K562 (cell line): ENCODE data around the gene CTPS2. TPM values are rescaled to one million over a fixed set of nuclear protein-coding genes. Genes with fewer than 3 reads are reported as not detected.

Experiments
- ATAC-seq: fragments of 200-7000 bp; cut with Tn5 transposase; 3 replicates; pipeline ENCODE4 v1.9.1; 2020; ENCODE audit warnings: moderate library complexity
- BruUV-seq: library from RNA; stranded (reverse); fragments of 400-500 nt; replicated peaks from 2 replicates; lab custom pipeline; 2021; lab: Mats Ljungman, UMichigan
- CTCF ChIA-PET: fragments of 300-600 bp; formaldehyde crosslinking; extraction: SDS; loops from one replicate; lab custom pipeline; 2021; ENCODE audit warnings: low intra/inter-chr PET ratio; lab: Yijun Ruan, JAX
- POLR2A ChIA-PET: fragments of 300-600, 350-650 bp; sonication (Branson Sonifier 250); formaldehyde crosslinking; extraction: SDS; loops from one replicate; lab custom pipeline; 2021; ENCODE audit warnings: antibody characterized with exemption, inconsistent platforms; lab: Yijun Ruan, JAX
- DNase-seq, 4 experiments: peaks; one replicate each; pipeline versions ENCODE4 v3.0.0 to v3.0.0-alpha.2; 2011 to 2018; ENCODE audit warnings: low spot score in 3 of 4, mixed read lengths in 3 of 4; ENCODE audit errors: extremely low read depth in 1 of 4
- FAIRE-seq: peaks from 2 replicates; lab custom pipeline; 2011; peaks lifted over from hg19 to GRCh38; lab: Jason Lieb, UNC
- H2AFZ ChIP-seq: 2 replicates; pipeline ENCODE4 v1.6.0; 2011; ENCODE audit warnings: low read depth, low read length, control low read depth, inconsistent platforms
- H3K27ac ChIP-seq: fragments of 200-600 bp; 3 replicates; pipeline ENCODE4 v1.8.0; 2011; ENCODE audit warnings: low read depth, mild to moderate bottlenecking, control low read depth, inconsistent platforms, low read length, moderate library complexity, mixed read lengths; ENCODE audit errors: extremely low read depth
- H3K27me3 ChIP-seq, 2 experiments: fragments of 300-600 bp in 1 of 2; 2 replicates in 1 of 2; 3 replicates in 1 of 2; pipeline versions ENCODE4 v1.6.0 to v1.8.0; 2011; ENCODE audit warnings: inconsistent platforms in 2 of 2, low read length in 2 of 2, mild to moderate bottlenecking in 1 of 2, mixed read lengths in 1 of 2, moderate library complexity in 1 of 2; ENCODE audit not compliant: control insufficient read depth in 2 of 2, insufficient read depth in 2 of 2
- H3K36me3 ChIP-seq: fragments of 300-600 bp; 3 replicates; pipeline ENCODE4 v1.8.0; 2011; ENCODE audit warnings: mild to moderate bottlenecking, low read length, inconsistent platforms; ENCODE audit not compliant: control insufficient read depth, insufficient read depth
- H3K4me1 ChIP-seq, 2 experiments: fragments of 200-600 bp in 1 of 2; replicated peaks in 1 of 2; 2 replicates in 1 of 2; 3 replicates in 1 of 2; pipeline versions ENCODE4 v1.5.1 to v1.8.0; 2011; ENCODE audit warnings: inconsistent platforms in 2 of 2, low read length in 2 of 2, mild to moderate bottlenecking in 1 of 2, mixed read lengths in 1 of 2, moderate library complexity in 1 of 2; ENCODE audit not compliant: control insufficient read depth in 2 of 2, insufficient read depth in 2 of 2
- H3K4me2 ChIP-seq: 2 replicates; pipeline ENCODE4 v1.6.1; 2011; ENCODE audit warnings: low read length, control low read depth, inconsistent platforms, mixed read lengths; ENCODE audit not compliant: insufficient read depth
- H3K4me3 ChIP-seq: fragments of 200-600 bp; sonication (generic), shearing (Covaris generic); 2 replicates; pipeline ENCODE4 v1.5.1; 2016; ENCODE audit warnings: control low read depth, inconsistent platforms
- H3K79me2 ChIP-seq: fragments of 200-600 bp; 3 replicates; pipeline ENCODE4 v1.8.0; 2011; ENCODE audit warnings: low read length, inconsistent platforms; ENCODE audit not compliant: control insufficient read depth, insufficient read depth
- H3K9ac ChIP-seq, 2 experiments: 2 replicates each; pipeline versions ENCODE4 v1.6.0 to v1.6.1; 2011; ENCODE audit warnings: low read depth in 2 of 2, low read length in 2 of 2, control low read depth in 1 of 2, inconsistent platforms in 1 of 2, mild to moderate bottlenecking in 1 of 2, mixed read lengths in 1 of 2; ENCODE audit not compliant: insufficient read depth in 1 of 2
- H3K9me1 ChIP-seq: one replicate; pipeline ENCODE4 v1.6.0; 2011; ENCODE audit warnings: inconsistent platforms, mild to moderate bottlenecking, low read length, moderate library complexity; ENCODE audit not compliant: control insufficient read depth, insufficient read depth
- H3K9me3 ChIP-seq: replicated peaks from 2 replicates; pipeline ENCODE4 v1.5.1; 2011; ENCODE audit warnings: low read depth, low read length, inconsistent platforms; ENCODE audit not compliant: control insufficient read depth, insufficient read depth
- H4K20me1 ChIP-seq: replicated peaks from 2 replicates; pipeline ENCODE4 v1.6.1; 2011; ENCODE audit warnings: low read length, inconsistent platforms, mixed read lengths; ENCODE audit not compliant: control insufficient read depth, insufficient read depth
- CLOCK ChIP-seq: fragments of 250-450 bp; sonication (Bioruptor Pico); IDR thresholded peaks from 2 replicates; pipeline ENCODE4 v1.4.0; 2020; ENCODE audit warnings: mild to moderate bottlenecking, moderate library complexity, borderline replicate concordance
- DPF2 ChIP-seq: fragments of 450-650 bp; IDR thresholded peaks from 2 replicates; pipeline ENCODE4 v1.6.1; 2016
- FOXJ2 ChIP-seq: fragments of 200-800 bp; sonication (Bioruptor generic); IDR thresholded peaks from 2 replicates; pipeline ENCODE4 v1.6.1; 2016; ENCODE audit warnings: missing genetic modification characterization, missing compliant biosample characterization
- FOXP1 ChIP-seq: sonication (generic); formaldehyde crosslinking; IDR thresholded peaks from 2 replicates; pipeline ENCODE4 v1.8.0; 2022; ENCODE audit warnings: mild to moderate bottlenecking, missing genetic modification reagents
- KAT8 ChIP-seq: fragments of 450-650 bp; IDR thresholded peaks from 2 replicates; pipeline ENCODE4 v1.6.1; 2016; ENCODE audit warnings: low read depth, mild to moderate bottlenecking
- LEF1 ChIP-seq: fragments of 450-650 bp; IDR thresholded peaks from 2 replicates; pipeline ENCODE4 v1.6.1; 2016; ENCODE audit warnings: mild to moderate bottlenecking
- MYNN ChIP-seq, 2 experiments: sonication (generic); formaldehyde crosslinking in 1 of 2; IDR thresholded peaks; 2 replicates each; pipeline versions ENCODE4 v1.5.0 to v1.6.1; 2016 to 2020; ENCODE audit warnings: antibody characterized with exemption in 1 of 2, missing genetic modification reagents in 1 of 2
- NCOR1 ChIP-seq: fragments of 450-650 bp; IDR thresholded peaks from 2 replicates; pipeline ENCODE4 v1.6.1; 2016; ENCODE audit warnings: mild to moderate bottlenecking, moderate library complexity
- NFYB ChIP-seq: IDR thresholded peaks from 2 replicates; pipeline ENCODE4 v1.6.1; 2011; ENCODE audit warnings: mild to moderate bottlenecking, moderate library complexity; ENCODE audit not compliant: insufficient read length; ENCODE audit errors: extremely low read depth
- PCBP2 ChIP-seq: fragments of 200-400 bp; formaldehyde crosslinking; IDR thresholded peaks from 2 replicates; pipeline ENCODE4 v1.6.1; 2018; ENCODE audit warnings: low read length, low read depth, mild to moderate bottlenecking, moderate library complexity; ENCODE audit not compliant: poor library complexity, severe bottlenecking
- POLR2AphosphoS2 ChIP-seq: IDR thresholded peaks from 2 replicates; pipeline ENCODE4 v1.6.1; 2012; ENCODE audit warnings: low read length, improper control_type of control experiment
- RBM34 ChIP-seq: fragments of 200-400 bp; formaldehyde crosslinking; IDR thresholded peaks from 2 replicates; pipeline ENCODE4 v1.6.1; 2018; ENCODE audit warnings: low read length, borderline replicate concordance; ENCODE audit not compliant: insufficient read depth
- TCF7 ChIP-seq: sonication (generic); IDR thresholded peaks from 2 replicates; pipeline ENCODE4 v1.6.1; 2016; ENCODE audit warnings: antibody characterized with exemption, borderline replicate concordance
- TCFL5 ChIP-seq: fragments of 250-450 bp; sonication (Bioruptor Pico); conservative IDR thresholded peaks from 2 replicates; pipeline ENCODE4 v1.6.1; 2021; ENCODE audit warnings: mild to moderate bottlenecking, moderate library complexity, matching md5 sums
- TEAD4 ChIP-seq, 2 experiments: sonication (generic) in 1 of 2; formaldehyde crosslinking in 1 of 2; IDR thresholded peaks; 2 replicates each; pipeline versions ENCODE4 v1.6.1 to v1.8.0; 2012 to 2022; ENCODE audit warnings: borderline replicate concordance in 1 of 2, inconsistent platforms in 1 of 2, low read length in 1 of 2, mild to moderate bottlenecking in 1 of 2, missing genetic modification reagents in 1 of 2
- ZNF830 ChIP-seq: fragments of 250-450 bp; sonication (Bioruptor Pico); IDR thresholded peaks from 2 replicates; pipeline ENCODE4 v1.5.0; 2021; ENCODE audit warnings: mild to moderate bottlenecking
- WGBS: fragments of 100-300 bp; shearing (Covaris generic); methylation state at CpG from one replicate; pipeline ENCODE4 v1.1.6; 2016; ENCODE audit warnings: low coverage, mixed read lengths; ENCODE audit not compliant: insufficient coverage; ENCODE audit errors: missing lambda C conversion rate; 5-methylcytosine and 5-hydroxymethylcytosine counted together
- in situ Hi-C: fragments of 300-500 bp; cut with MboI; formaldehyde crosslinking; loops from 4 replicates; pipeline ENCODE4 v1.15.0; 2018; ENCODE audit warnings: inconsistent platforms, mixed read lengths
- intact Hi-C: fragments of 100-400 bp; cut with micrococcal nuclease; formaldehyde crosslinking; loops from 2 replicates; pipeline ENCODE4 v1.14.2; 2022
- polyA plus RNA-seq, 8 experiments: library from polyadenylated mRNA; depleted of rRNA in 4 of 8; stranded (reverse) in 5 of 8; unstranded in 3 of 8; fragments of >200 nt; fragmentation: Nextera tagmentation in 2 of 8; fragmentation: Illumina TruSeq in 1 of 8; extraction: Ambion mirVana in 2 of 8; extraction: Trizol in 1 of 8; gene quantifications; 2 replicates each; pipeline versions ENCODE4 v1.2.1 to v1.2.3, GENCODE V29; 2011 to 2014; ENCODE audit warnings: inconsistent platforms in 1 of 8, missing spikeins in 1 of 8
- total RNA-seq, 7 experiments: library from RNA; depleted of rRNA in 6 of 7; stranded (reverse); fragments of >200 nt in 6 of 7; fragmentation: Illumina TruSeq in 2 of 7; extraction: Trizol in 2 of 7; gene quantifications; 2 replicates each; pipeline versions ENCODE4 v1.2.1 to v1.2.3, GENCODE V29; 2011 to 2021; ENCODE audit warnings: low replicate concordance in 1 of 7
- TF ChIP-seq, protein P1 (sequence below): IDR thresholded peaks from 2 replicates; pipeline ENCODE4 v1.6.1; 2012; ENCODE audit warnings: low read depth, low read length, improper control_type of control experiment, borderline replicate concordance
- TF ChIP-seq, protein P2 (sequence below): sonication (generic); formaldehyde crosslinking; IDR thresholded peaks from 2 replicates; pipeline ENCODE4 v1.8.1; 2023; ENCODE audit warnings: mild to moderate bottlenecking, missing genetic modification reagents
- TF ChIP-seq, protein P3 (sequence below): fragments of 250-450 bp; sonication (Bioruptor Pico); IDR thresholded peaks from 2 replicates; pipeline ENCODE4 v1.9.0; 2021; ENCODE audit warnings: mild to moderate bottlenecking

The CTPS2 gene
- total and polyA plus RNA-seq, 9 of the 15 experiments (the other 6 are each of a cell fraction or from before 2014, with no cell fraction given): 5.4 to 19.5 (median 14.1) TPM

DNA sequence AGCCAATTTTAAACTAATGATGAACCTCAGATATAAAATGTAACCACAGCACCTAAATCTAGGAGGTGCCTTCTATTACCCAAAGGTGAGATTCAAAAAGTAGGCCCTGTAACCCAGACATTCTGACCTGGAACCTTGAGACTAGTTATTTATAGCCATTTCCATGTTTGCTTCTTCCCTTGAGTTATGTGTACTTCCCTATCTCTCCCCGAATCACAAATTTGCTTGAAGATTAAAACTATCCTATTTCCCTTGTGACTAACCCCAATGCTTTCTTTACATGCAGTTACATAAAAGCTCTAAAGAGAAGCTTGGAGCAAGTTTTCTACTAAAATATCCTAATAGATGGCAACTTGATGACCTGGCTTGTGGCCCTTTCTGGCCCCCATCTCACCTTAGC lies 95.1 kb downstream of the CTPS2 start:
- Histone ChIP-seq H3K27me3 (no peaks in the 10 kb centered on the region), H3K4me1 (no peaks in the 10 kb centered on the region), H3K9ac (no peak overlapping the region), H4K20me1 (no peaks in the 10 kb centered on the region), H2AFZ (no peak overlapping the region), H3K27ac (no peak overlapping the region), H3K4me3 (no peak overlapping the region), H3K36me3 (peaks cover 15% of the 10 kb centered on the region; the same call in 1 of the 3 replicates), H3K4me2 (no peak overlapping the region), H3K9me1 (no peaks in the 10 kb centered on the region), H3K79me2 (no peaks in the 10 kb centered on the region), H3K9me3 (no peaks in the 10 kb centered on the region)
- DNase-seq (no peak), ATAC-seq (no peak), FAIRE-seq (no peak)
- POLR2A ChIA-PET: no interaction called here
- BruUV-seq: no TSS peak
- no peak for TF ChIP-seq NFYB
- TF ChIP-seq TCF7: no peak
- no peak for TF ChIP-seq RBM34
- no peak for TF ChIP-seq PCBP2
- no peak for TF ChIP-seq POLR2AphosphoS2
- TF ChIP-seq, protein P1, sequence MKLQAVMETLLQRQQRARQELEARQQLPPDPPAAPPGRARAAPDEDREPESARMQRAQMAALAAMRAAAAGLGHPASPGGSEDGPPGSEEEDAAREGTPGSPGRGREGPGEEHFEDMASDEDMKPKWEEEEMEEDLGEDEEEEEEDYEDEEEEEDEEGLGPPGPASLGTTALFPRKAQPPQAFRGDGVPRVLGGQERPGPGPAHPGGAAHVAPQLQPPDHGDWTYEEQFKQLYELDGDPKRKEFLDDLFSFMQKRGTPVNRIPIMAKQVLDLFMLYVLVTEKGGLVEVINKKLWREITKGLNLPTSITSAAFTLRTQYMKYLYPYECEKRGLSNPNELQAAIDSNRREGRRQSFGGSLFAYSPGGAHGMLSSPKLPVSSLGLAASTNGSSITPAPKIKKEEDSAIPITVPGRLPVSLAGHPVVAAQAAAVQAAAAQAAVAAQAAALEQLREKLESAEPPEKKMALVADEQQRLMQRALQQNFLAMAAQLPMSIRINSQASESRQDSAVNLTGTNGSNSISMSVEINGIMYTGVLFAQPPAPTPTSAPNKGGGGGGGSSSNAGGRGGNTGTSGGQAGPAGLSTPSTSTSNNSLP: no peak
- TF ChIP-seq DPF2: no peak
- TF ChIP-seq, protein P2, sequence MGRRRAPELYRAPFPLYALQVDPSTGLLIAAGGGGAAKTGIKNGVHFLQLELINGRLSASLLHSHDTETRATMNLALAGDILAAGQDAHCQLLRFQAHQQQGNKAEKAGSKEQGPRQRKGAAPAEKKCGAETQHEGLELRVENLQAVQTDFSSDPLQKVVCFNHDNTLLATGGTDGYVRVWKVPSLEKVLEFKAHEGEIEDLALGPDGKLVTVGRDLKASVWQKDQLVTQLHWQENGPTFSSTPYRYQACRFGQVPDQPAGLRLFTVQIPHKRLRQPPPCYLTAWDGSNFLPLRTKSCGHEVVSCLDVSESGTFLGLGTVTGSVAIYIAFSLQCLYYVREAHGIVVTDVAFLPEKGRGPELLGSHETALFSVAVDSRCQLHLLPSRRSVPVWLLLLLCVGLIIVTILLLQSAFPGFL (CRISPR knock-in tag): no peak
- no peak for TF ChIP-seq FOXJ2 (tag)
- no peak for TF ChIP-seq NCOR1
- no peak for TF ChIP-seq CLOCK
- TF ChIP-seq TCFL5: no peak
- no peak for TF ChIP-seq KAT8
- no peak for TF ChIP-seq ZNF830 (CRISPR knock-in tag)
- TF ChIP-seq MYNN (IDR thresholded peaks at IDR 0.05): no peak
- TF ChIP-seq MYNN (CRISPR knock-in tag; IDR thresholded peaks at IDR 0.05): no peak
- TF ChIP-seq TEAD4 (IDR thresholded peaks at IDR 0.05; ENCODE audit: low read length): no peak
- no peak for TF ChIP-seq TEAD4 (CRISPR knock-in tag; IDR thresholded peaks at IDR 0.05; ENCODE audit: borderline replicate concordance)
- TF ChIP-seq, protein P3, sequence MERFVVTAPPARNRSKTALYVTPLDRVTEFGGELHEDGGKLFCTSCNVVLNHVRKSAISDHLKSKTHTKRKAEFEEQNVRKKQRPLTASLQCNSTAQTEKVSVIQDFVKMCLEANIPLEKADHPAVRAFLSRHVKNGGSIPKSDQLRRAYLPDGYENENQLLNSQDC (CRISPR knock-in tag): no peak
- no peak for TF ChIP-seq LEF1
- TF ChIP-seq FOXP1 (CRISPR knock-in tag): no peak
- CTCF ChIA-PET: no interaction called here
- in situ Hi-C loops: no loop called here
- 75% methylated on average over 1 of the region's 1 CpG for WGBS
- intact Hi-C loops: no loop called here
